K562 (cell line): ENCODE results near the gene HCN3. TPM values are rescaled to one million over a fixed set of nuclear protein-coding genes. Genes with fewer than 3 reads are reported as not detected.

ENCODE experiments used
- C11orf30 ChIP-seq: fragments of 450-650 bp; IDR thresholded peaks from 2 replicates; pipeline ENCODE4 v1.6.1; 2016; ENCODE audit warnings: low read depth, mild to moderate bottlenecking
- CBX5 ChIP-seq: IDR thresholded peaks from 2 replicates; pipeline ENCODE4 v1.6.1; 2014; ENCODE audit warnings: low read depth, borderline replicate concordance
- MAFG ChIP-seq: fragments of 450-650 bp; conservative IDR thresholded peaks from 2 replicates; pipeline ENCODE4 v1.6.1; 2016; ENCODE audit warnings: missing genetic modification characterization, missing compliant biosample characterization
- MITF ChIP-seq: IDR thresholded peaks from 2 replicates; pipeline ENCODE4 v1.6.1; 2014; ENCODE audit warnings: antibody characterized with exemption
- PHB2 ChIP-seq: fragments of 450-650 bp; IDR thresholded peaks from 2 replicates; pipeline ENCODE4 v1.6.1; 2017; ENCODE audit warnings: low read depth
- RBBP5 ChIP-seq: fragments of 200-600 bp; sonication (generic); IDR thresholded peaks from 2 replicates; pipeline ENCODE4 v1.6.1; 2012; ENCODE audit warnings: borderline replicate concordance, mild to moderate bottlenecking, low read length, control low read depth, inconsistent platforms; ENCODE audit not compliant: insufficient read depth, poor library complexity, severe bottlenecking
- RERE ChIP-seq: sonication (generic); formaldehyde crosslinking; IDR thresholded peaks from 2 replicates; pipeline ENCODE4 v1.8.0; 2023; ENCODE audit warnings: missing genetic modification reagents, mild to moderate bottlenecking, borderline replicate concordance
- SREBF2 ChIP-seq: sonication (generic); formaldehyde crosslinking; IDR thresholded peaks from 2 replicates; pipeline ENCODE4 v1.4.0; 2020; ENCODE audit warnings: mild to moderate bottlenecking, missing genetic modification reagents
- TCFL5 ChIP-seq: fragments of 250-450 bp; sonication (Bioruptor Pico); conservative IDR thresholded peaks from 2 replicates; pipeline ENCODE4 v1.6.1; 2021; ENCODE audit warnings: mild to moderate bottlenecking, moderate library complexity, matching md5 sums
- TEAD1 ChIP-seq, 2 experiments: fragments of 450-650 bp in 1 of 2; sonication (generic) in 1 of 2; formaldehyde crosslinking; IDR thresholded peaks; 2 replicates each; pipeline versions ENCODE4 v1.4.0 to v1.8.0; 2020 to 2022; ENCODE audit warnings: mild to moderate bottlenecking in 2 of 2, missing genetic modification reagents in 1 of 2
- ZBTB9 ChIP-seq: fragments of 450-650 bp; formaldehyde crosslinking; IDR thresholded peaks from 2 replicates; pipeline ENCODE4 v1.4.0; 2020; ENCODE audit warnings: mild to moderate bottlenecking, moderate library complexity
- ZNF121 ChIP-seq: sonication (generic); formaldehyde crosslinking; conservative IDR thresholded peaks from 2 replicates; pipeline ENCODE4 v1.8.0; 2022; ENCODE audit warnings: missing genetic modification reagents
- polyA plus RNA-seq, 8 experiments: library from polyadenylated mRNA; depleted of rRNA in 4 of 8; stranded (reverse) in 5 of 8; unstranded in 3 of 8; fragments of >200 nt; fragmentation: Nextera tagmentation in 2 of 8; fragmentation: Illumina TruSeq in 1 of 8; extraction: Ambion mirVana in 2 of 8; extraction: Trizol in 1 of 8; gene quantifications; 2 replicates each; pipeline versions ENCODE4 v1.2.1 to v1.2.3, GENCODE V29; 2011 to 2014; ENCODE audit warnings: inconsistent platforms in 1 of 8, missing spikeins in 1 of 8
- total RNA-seq, 7 experiments: library from RNA; depleted of rRNA in 6 of 7; stranded (reverse); fragments of >200 nt in 6 of 7; fragmentation: Illumina TruSeq in 2 of 7; extraction: Trizol in 2 of 7; gene quantifications; 2 replicates each; pipeline versions ENCODE4 v1.2.1 to v1.2.3, GENCODE V29; 2011 to 2021; ENCODE audit warnings: low replicate concordance in 1 of 7
- TF ChIP-seq, protein P1 (sequence below): fragments of 450-650 bp; formaldehyde crosslinking; IDR thresholded peaks from 2 replicates; pipeline ENCODE4 v1.4.0; 2020; ENCODE audit warnings: mild to moderate bottlenecking
- TF ChIP-seq, protein P2 (sequence below): IDR thresholded peaks from 2 replicates; pipeline ENCODE4 v1.6.1; 2011; ENCODE audit not compliant: insufficient read length; ENCODE audit errors: extremely low read depth
- TF ChIP-seq, protein P3 (sequence below): fragments of 450-650 bp; IDR thresholded peaks from 2 replicates; pipeline ENCODE4 v1.6.1; 2016; ENCODE audit warnings: antibody characterized with exemption

The HCN3 gene
- total and polyA plus RNA-seq, 9 of the 15 experiments (the other 6 are each of a cell fraction or from before 2014, with no cell fraction given) = 0.91 to 9.7 (median 3.9) TPM

DNA sequence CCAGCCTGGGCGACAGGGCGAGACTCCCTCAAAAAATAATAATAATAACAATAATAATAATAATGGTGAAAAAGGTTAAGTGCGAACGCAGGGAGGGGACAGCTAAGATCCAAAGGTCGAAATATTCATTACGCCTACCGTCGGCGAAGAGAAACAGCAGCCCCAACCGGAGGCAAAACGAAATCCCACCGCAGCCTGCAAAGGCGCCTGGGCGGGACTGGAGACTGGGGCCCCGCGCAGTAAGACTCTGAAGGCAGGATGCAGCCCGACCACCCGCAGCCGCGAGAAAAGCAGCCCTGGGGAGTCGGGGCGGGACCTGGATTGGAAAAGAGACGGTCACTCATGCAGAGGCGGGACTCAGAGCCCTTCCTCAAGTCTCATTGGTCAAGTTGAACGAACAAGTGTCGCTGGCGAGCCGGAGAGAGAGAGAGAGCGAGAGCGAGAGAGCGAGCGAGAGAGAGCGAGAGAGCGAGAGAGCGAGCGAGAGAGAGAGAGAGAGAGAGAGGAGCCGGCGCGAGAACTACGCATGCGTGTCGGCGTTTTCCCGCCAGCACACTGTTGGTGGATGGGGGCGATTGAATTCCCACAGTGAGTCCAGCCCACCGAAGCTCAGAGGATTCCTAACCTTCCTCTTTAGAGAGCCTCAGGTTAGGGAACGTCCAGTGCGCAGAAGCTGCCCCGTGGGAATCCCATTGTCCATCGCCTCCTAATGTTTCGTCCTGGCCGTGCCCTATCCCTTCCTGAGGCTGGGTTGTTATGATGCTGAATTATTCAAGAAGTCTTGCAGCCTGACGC is 32.7 kb upstream of the HCN3 start (continued):
- TF ChIP-seq, protein P1, sequence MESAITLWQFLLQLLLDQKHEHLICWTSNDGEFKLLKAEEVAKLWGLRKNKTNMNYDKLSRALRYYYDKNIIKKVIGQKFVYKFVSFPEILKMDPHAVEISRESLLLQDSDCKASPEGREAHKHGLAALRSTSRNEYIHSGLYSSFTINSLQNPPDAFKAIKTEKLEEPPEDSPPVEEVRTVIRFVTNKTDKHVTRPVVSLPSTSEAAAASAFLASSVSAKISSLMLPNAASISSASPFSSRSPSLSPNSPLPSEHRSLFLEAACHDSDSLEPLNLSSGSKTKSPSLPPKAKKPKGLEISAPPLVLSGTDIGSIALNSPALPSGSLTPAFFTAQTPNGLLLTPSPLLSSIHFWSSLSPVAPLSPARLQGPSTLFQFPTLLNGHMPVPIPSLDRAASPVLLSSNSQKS (CRISPR knock-in tag) = no peak
- TF ChIP-seq SREBF2 (CRISPR knock-in tag) = no peak
- peak; percentile 94; the same call in 1 of the 2 replicates for TF ChIP-seq RERE
- TF ChIP-seq, protein P2, sequence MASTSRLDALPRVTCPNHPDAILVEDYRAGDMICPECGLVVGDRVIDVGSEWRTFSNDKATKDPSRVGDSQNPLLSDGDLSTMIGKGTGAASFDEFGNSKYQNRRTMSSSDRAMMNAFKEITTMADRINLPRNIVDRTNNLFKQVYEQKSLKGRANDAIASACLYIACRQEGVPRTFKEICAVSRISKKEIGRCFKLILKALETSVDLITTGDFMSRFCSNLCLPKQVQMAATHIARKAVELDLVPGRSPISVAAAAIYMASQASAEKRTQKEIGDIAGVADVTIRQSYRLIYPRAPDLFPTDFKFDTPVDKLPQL = no peak
- no peak; the same call in 1 of the 2 replicates for TF ChIP-seq MITF
- TF ChIP-seq, protein P3, sequence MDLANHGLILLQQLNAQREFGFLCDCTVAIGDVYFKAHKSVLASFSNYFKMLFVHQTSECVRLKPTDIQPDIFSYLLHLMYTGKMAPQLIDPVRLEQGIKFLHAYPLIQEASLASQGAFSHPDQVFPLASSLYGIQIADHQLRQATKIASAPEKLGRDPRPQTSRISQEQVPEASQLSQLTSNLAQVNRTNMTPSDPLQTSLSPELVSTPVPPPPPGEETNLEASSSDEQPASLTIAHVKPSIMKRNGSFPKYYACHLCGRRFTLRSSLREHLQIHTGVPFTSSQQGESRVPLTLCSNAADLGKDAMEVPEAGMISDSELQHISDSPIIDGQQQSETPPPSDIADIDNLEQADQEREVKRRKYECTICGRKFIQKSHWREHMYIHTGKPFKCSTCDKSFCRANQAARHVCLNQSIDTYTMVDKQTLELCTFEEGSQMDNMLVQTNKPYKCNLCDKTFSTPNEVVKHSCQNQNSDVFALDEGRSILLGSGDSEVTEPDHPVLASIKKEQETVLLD = peak; percentile 99
- TF ChIP-seq PHB2 = peak; percentile 58; the same call in 1 of the 2 replicates
- peak; percentile 81 to 84; a peak in 3 of 4 replicates for TF ChIP-seq TEAD1 (CRISPR knock-in tag; IDR thresholded peaks at IDR 0.05)
- TF ChIP-seq CBX5 = peak; percentile 53; the same call in 1 of the 2 replicates
- peak; percentile 78 for TF ChIP-seq C11orf30
- no peak for TF ChIP-seq MAFG (tag)
- no peak for TF ChIP-seq RBBP5
- 0 out of 2 replicates have a peak, but pooled peaks have one; percentile 33 for TF ChIP-seq ZNF121 (CRISPR knock-in tag)
- TF ChIP-seq ZBTB9 (CRISPR knock-in tag) = no peak
- TF ChIP-seq TCFL5 (CRISPR knock-in tag) = no peak
